GM23338 (cell line): ENCODE results near the gene RPS21. TPM values are rescaled to one million over a fixed set of nuclear protein-coding genes. Genes with fewer than 3 reads are reported as not detected.
A peak's percentile ranks its signal among the peaks of the same experiment; 100 is the strongest.

Source experiments
- ATAC-seq: fragments of 200-7000 bp; cut with Tn5 transposase; 3 replicates; pipeline ENCODE4 v1.9.1; 2020
- DNase-seq: peaks from one replicate; pipeline ENCODE4 v3.0.0-alpha.2; 2015; ENCODE audit warnings: low spot score
- H2AFZ ChIP-seq: fragments of 200-600 bp; sonication (generic); 2 replicates; pipeline ENCODE4 v1.8.0; 2016; ENCODE audit warnings: antibody characterized with exemption, mild to moderate bottlenecking, moderate library complexity
- H3F3A ChIP-seq: fragments of 200-600 bp; sonication (generic); replicated peaks from 2 replicates; pipeline ENCODE4 v1.8.0; 2017; ENCODE audit warnings: antibody characterized with exemption, mixed run types, low read depth
- H3K27ac ChIP-seq: fragments of 200-600 bp; sonication (generic); 2 replicates; pipeline ENCODE4 v1.6.1; 2016; ENCODE audit warnings: low read depth
- H3K27me3 ChIP-seq: fragments of 200-600 bp; sonication (generic); 2 replicates; pipeline ENCODE4 v1.8.0; 2016; ENCODE audit warnings: mild to moderate bottlenecking, mixed run types, moderate library complexity; ENCODE audit not compliant: insufficient read depth
- H3K36me3 ChIP-seq: fragments of 200-600 bp; sonication (generic); 2 replicates; pipeline ENCODE4 v1.8.0; 2016; ENCODE audit warnings: mild to moderate bottlenecking; ENCODE audit not compliant: insufficient read depth
- H3K4me1 ChIP-seq: fragments of 200-600 bp; sonication (generic); 2 replicates; pipeline ENCODE4 v1.8.0; 2016; ENCODE audit warnings: mild to moderate bottlenecking, moderate library complexity; ENCODE audit not compliant: insufficient read depth
- H3K4me2 ChIP-seq: fragments of 200-600 bp; sonication (generic); 2 replicates; pipeline ENCODE4 v1.7.1; 2017; ENCODE audit warnings: mixed run types
- H3K4me3 ChIP-seq: fragments of 200-600 bp; sonication (generic); 2 replicates; pipeline ENCODE4 v1.6.1; 2016; ENCODE audit warnings: mixed run types
- H3K79me2 ChIP-seq: fragments of 200-600 bp; sonication (generic); replicated peaks from 2 replicates; pipeline ENCODE4 v1.8.0; 2017; ENCODE audit warnings: mild to moderate bottlenecking; ENCODE audit not compliant: insufficient read depth
- H3K9me2 ChIP-seq: fragments of 200-600 bp; sonication (generic); 2 replicates; pipeline ENCODE4 v1.8.0; 2017; ENCODE audit not compliant: insufficient read depth
- H4K20me1 ChIP-seq: fragments of 200-600 bp; sonication (generic); replicated peaks from 2 replicates; pipeline ENCODE4 v1.8.0; 2017; ENCODE audit warnings: mild to moderate bottlenecking; ENCODE audit not compliant: insufficient read depth
- H3K27ac Mint-ChIP-seq: 2 replicates; pipeline ENCODE4 v1.8.0; 2020; ENCODE audit warnings: inconsistent platforms, mild to moderate bottlenecking, moderate library complexity, mixed read lengths
- H3K27me3 Mint-ChIP-seq: 3 replicates; pipeline ENCODE4 v1.8.0; 2022; ENCODE audit warnings: low read depth, mild to moderate bottlenecking, moderate library complexity, mixed read lengths, inconsistent platforms; ENCODE audit not compliant: insufficient read depth, poor library complexity
- H3K36me3 Mint-ChIP-seq: 3 replicates; pipeline ENCODE4 v1.8.0; 2021; ENCODE audit warnings: low read depth, mild to moderate bottlenecking, inconsistent platforms, moderate library complexity, mixed read lengths
- H3K4me1 Mint-ChIP-seq: 3 replicates; pipeline ENCODE4 v1.8.0; 2020; ENCODE audit warnings: mild to moderate bottlenecking, inconsistent platforms, mixed read lengths
- H3K4me3 Mint-ChIP-seq: 3 replicates; pipeline ENCODE4 v1.8.0; 2021; ENCODE audit warnings: moderate library complexity, mild to moderate bottlenecking, inconsistent platforms, mixed read lengths
- H3K9me3 Mint-ChIP-seq: 3 replicates; pipeline ENCODE4 v1.8.0; 2020; ENCODE audit warnings: moderate library complexity, mild to moderate bottlenecking, inconsistent platforms, mixed read lengths
- CREB1 ChIP-seq: fragments of 250-450 bp; sonication (Bioruptor Pico); IDR thresholded peaks from 2 replicates; pipeline ENCODE4 v1.5.0; 2020; ENCODE audit warnings: low read depth, mild to moderate bottlenecking, moderate library complexity
- EZH2 ChIP-seq: fragments of 200-600 bp; sonication (generic); IDR thresholded peaks from one replicate; pipeline ENCODE4 v1.8.0; 2017; ENCODE audit warnings: antibody characterized with exemption, mild to moderate bottlenecking, low read depth; ENCODE audit not compliant: unreplicated experiment
- EZH2phosphoT487 ChIP-seq: fragments of 200-600 bp; sonication (generic); IDR thresholded peaks from one replicate; pipeline ENCODE4 v1.8.1; 2018; ENCODE audit warnings: antibody characterized with exemption; ENCODE audit not compliant: unreplicated experiment
- JUNB ChIP-seq: IDR thresholded peaks from one replicate; pipeline ENCODE4 v1.6.1; 2016; ENCODE audit warnings: antibody characterized with exemption; ENCODE audit not compliant: unreplicated experiment
- NANOG ChIP-seq: IDR thresholded peaks from 2 replicates; pipeline ENCODE4 v1.6.1; 2016; ENCODE audit warnings: antibody characterized with exemption, borderline replicate concordance
- POLR2AphosphoS5 ChIP-seq: IDR thresholded peaks from 2 replicates; pipeline ENCODE4 v1.6.1; 2016; ENCODE audit warnings: antibody characterized with exemption, low read depth
- ZNF114 ChIP-seq: fragments of 250-450 bp; sonication (Bioruptor Pico); IDR thresholded peaks from 2 replicates; pipeline ENCODE4 v1.5.0; 2020; ENCODE audit warnings: mild to moderate bottlenecking, moderate library complexity
- ZNF331 ChIP-seq: fragments of 250-450 bp; sonication (Bioruptor Pico); IDR thresholded peaks from 2 replicates; pipeline ENCODE4 v1.5.0; 2020; ENCODE audit warnings: low read depth, mild to moderate bottlenecking, moderate library complexity
- polyA plus RNA-seq: library from polyadenylated mRNA; unstranded; fragments of >200 nt; fragmentation: Nextera tagmentation; extraction: Ambion mirVana; gene quantifications from 2 replicates; pipeline ENCODE4 v1.2.1, GENCODE V29; 2016
- total RNA-seq: library from RNA; depleted of rRNA; stranded (reverse); fragments of >200 nt; shearing (Covaris generic); gene quantifications from 2 replicates; pipeline ENCODE4 v1.2.3, GENCODE V29; 2014
- TF ChIP-seq, protein P1 (sequence below): IDR thresholded peaks from one replicate; pipeline ENCODE4 v1.6.1; 2018; ENCODE audit warnings: antibody characterized with exemption; ENCODE audit not compliant: unreplicated experiment
- TF ChIP-seq, protein P2 (sequence below): IDR thresholded peaks from 2 replicates; pipeline ENCODE4 v1.6.1; 2016; ENCODE audit warnings: antibody characterized with exemption
- TF ChIP-seq, protein P3 (sequence below), 2 experiments: fragments of 200-600 bp in 1 of 2; sonication (generic) in 1 of 2; conservative IDR thresholded peaks; 2 replicates each; pipeline versions ENCODE4 v1.5.1 to v1.6.1; 2016 to 2017; ENCODE audit warnings: antibody characterized with exemption in 2 of 2, low read depth in 2 of 2, mild to moderate bottlenecking in 2 of 2, moderate library complexity in 1 of 2

RPS21 gene
- total and polyA plus RNA-seq, 2 experiments from 2014 or later: 759 to 2,298 TPM

DNA sequence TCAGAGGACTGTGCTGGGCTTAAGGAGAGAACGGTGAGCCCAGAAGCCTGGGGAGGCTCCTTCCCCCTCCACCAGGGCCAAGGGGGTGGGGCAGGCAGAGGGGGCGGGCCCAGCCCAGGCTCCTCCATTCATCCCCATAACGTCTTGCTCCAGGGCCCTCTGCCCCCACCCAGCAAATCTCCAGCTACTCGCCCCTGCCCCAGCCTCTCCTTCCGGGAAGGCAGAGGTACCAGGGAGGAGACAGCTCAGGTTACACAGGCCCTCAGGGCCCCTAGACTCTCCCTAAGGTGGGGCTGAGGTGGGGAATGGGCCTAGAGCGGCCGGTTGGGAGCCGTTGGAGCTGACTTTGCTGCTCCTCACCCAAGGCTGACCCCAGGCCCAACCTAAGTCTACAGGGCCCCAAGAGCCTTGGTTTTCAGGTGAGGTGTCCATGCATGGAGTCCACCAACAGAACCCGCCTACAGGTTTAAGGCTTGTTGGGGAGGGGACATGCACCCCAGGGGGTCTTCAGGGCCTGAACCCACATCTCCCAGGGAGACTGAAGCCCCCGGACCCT is 21.0 kb upstream of the RPS21 start (continued):
- TF ChIP-seq, protein P1, sequence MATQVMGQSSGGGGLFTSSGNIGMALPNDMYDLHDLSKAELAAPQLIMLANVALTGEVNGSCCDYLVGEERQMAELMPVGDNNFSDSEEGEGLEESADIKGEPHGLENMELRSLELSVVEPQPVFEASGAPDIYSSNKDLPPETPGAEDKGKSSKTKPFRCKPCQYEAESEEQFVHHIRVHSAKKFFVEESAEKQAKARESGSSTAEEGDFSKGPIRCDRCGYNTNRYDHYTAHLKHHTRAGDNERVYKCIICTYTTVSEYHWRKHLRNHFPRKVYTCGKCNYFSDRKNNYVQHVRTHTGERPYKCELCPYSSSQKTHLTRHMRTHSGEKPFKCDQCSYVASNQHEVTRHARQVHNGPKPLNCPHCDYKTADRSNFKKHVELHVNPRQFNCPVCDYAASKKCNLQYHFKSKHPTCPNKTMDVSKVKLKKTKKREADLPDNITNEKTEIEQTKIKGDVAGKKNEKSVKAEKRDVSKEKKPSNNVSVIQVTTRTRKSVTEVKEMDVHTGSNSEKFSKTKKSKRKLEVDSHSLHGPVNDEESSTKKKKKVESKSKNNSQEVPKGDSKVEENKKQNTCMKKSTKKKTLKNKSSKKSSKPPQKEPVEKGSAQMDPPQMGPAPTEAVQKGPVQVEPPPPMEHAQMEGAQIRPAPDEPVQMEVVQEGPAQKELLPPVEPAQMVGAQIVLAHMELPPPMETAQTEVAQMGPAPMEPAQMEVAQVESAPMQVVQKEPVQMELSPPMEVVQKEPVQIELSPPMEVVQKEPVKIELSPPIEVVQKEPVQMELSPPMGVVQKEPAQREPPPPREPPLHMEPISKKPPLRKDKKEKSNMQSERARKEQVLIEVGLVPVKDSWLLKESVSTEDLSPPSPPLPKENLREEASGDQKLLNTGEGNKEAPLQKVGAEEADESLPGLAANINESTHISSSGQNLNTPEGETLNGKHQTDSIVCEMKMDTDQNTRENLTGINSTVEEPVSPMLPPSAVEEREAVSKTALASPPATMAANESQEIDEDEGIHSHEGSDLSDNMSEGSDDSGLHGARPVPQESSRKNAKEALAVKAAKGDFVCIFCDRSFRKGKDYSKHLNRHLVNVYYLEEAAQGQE: no peak
- TF ChIP-seq ZNF114 (CRISPR knock-in tag) (no peak), NANOG (no peak), JUNB (no peak), ZNF331 (no peak)
- TF ChIP-seq, protein P2, sequence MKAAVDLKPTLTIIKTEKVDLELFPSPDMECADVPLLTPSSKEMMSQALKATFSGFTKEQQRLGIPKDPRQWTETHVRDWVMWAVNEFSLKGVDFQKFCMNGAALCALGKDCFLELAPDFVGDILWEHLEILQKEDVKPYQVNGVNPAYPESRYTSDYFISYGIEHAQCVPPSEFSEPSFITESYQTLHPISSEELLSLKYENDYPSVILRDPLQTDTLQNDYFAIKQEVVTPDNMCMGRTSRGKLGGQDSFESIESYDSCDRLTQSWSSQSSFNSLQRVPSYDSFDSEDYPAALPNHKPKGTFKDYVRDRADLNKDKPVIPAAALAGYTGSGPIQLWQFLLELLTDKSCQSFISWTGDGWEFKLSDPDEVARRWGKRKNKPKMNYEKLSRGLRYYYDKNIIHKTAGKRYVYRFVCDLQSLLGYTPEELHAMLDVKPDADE: no peak

DNA sequence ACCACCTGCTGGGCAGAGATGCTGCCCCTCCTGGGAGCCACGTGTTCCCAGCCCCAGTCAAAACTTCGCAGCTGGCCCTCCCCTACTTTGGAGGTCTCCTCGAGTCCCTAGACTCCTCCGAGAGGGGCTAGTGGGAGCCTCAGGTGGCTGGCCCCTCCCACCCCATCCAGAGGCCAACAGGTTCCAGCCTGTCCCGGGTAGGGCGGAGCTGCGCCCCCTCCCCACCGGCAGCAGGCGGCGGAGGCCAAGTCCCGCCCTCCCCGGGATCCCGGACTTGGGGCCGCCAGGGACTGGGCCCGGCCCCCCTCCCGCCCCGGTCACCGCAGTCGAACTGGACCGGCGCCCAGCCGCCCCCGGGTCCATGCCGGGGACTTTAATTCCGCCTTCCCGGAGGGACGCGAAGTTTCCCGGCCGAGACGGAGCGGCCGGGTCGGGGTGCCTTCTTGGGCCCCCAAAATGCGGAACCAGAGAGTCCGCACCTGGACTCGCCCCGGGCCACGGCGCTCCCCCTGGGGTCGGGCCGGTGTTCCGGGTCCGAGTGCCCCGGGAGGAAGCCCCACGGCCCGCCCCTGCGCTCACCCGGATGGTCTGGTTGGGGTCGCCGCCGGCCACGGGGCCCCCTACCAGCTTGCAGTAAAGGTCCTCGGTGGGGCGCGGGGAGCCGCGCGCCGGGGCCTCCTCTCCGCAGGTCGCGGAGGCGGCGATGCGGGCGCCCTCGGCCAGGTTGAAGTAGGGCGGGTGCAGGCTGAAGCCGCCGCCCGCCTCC is 20.4 kb upstream of the RPS21 start:
- Histone ChIP-seq H3K27ac (peak overlapping the region; percentile 99), H2AFZ (no peak overlapping the region), H3K27me3 (no peaks in the 10 kb centered on the region)

DNA sequence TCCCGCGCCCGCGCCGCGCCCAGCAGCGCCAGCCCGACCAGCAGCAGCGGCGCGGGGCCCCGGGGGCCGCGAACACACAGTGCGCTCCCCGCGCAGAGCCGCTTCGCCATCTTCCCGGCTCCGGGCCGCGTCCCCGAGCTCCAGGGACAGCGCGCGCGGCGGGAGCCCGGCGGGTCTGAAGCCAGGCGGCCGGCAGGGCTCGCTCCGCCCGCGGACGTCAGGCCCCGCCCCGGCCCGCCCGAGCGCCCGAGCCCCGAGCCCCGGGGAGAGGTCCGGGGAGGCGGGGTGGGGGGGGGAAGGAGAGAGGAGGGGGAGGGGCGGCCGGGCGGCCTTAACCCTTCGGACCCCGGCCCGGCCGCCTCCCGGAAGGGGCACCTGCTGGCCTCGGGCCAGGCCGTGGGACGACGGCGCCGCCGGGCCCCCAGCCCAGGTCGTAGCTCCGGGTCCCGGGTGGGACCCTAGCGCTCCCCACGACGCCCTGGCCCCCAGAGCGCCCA is 19.7 kb upstream of the RPS21 start, which contains the start of gene LAMA5:
Gene LAMA5 (minus strand): TSS at position 177 of the 497 bp plus-strand sequence. CDS start 67 bp downstream, at position 110.
- H3K27ac Mint-ChIP-seq: no peak within 1 kb of the TSS
- Histone ChIP-seq H3K27ac (peak within 1 kb of the TSS; percentile 99), H3K4me3 (peak within 1 kb of the TSS; percentile 88), H4K20me1 (peaks cover 6% of the 10 kb centered on the region), H3K9me2 (no peaks in the 10 kb centered on the region), H3K27me3 (no peaks in the 10 kb centered on the region), H2AFZ (no peak within 1 kb of the TSS), H3K36me3 (no peaks in the 10 kb centered on the region), H3K79me2 (peaks cover 44% of the 10 kb centered on the region), H3K4me2 (peak within 1 kb of the TSS; percentile 97), H3F3A (peaks cover 31% of the 10 kb centered on the region), H3K4me1 (peaks cover 57% of the 10 kb centered on the region)
- ATAC-seq (peak; percentile 5), DNase-seq (peak; percentile 79)
- no peaks in the 10 kb centered on the region; the same call in 2 of the 3 replicates for H3K36me3 Mint-ChIP-seq
- H3K9me3 Mint-ChIP-seq: no peaks in the 10 kb centered on the region
- peaks cover 41% of the 10 kb centered on the region for H3K4me1 Mint-ChIP-seq
- peaks cover 23% of the 10 kb centered on the region for H3K27me3 Mint-ChIP-seq
- peak within 1 kb of the TSS; percentile 70 for H3K4me3 Mint-ChIP-seq
- TF ChIP-seq POLR2AphosphoS5: peak; percentile 67
- TF ChIP-seq JUNB: no peak
- no peak for TF ChIP-seq ZNF114 (CRISPR knock-in tag)
- TF ChIP-seq CREB1 (CRISPR knock-in tag): no peak
- TF ChIP-seq EZH2phosphoT487: no peak
- TF ChIP-seq, protein P1: no peak
- TF ChIP-seq, protein P3, sequence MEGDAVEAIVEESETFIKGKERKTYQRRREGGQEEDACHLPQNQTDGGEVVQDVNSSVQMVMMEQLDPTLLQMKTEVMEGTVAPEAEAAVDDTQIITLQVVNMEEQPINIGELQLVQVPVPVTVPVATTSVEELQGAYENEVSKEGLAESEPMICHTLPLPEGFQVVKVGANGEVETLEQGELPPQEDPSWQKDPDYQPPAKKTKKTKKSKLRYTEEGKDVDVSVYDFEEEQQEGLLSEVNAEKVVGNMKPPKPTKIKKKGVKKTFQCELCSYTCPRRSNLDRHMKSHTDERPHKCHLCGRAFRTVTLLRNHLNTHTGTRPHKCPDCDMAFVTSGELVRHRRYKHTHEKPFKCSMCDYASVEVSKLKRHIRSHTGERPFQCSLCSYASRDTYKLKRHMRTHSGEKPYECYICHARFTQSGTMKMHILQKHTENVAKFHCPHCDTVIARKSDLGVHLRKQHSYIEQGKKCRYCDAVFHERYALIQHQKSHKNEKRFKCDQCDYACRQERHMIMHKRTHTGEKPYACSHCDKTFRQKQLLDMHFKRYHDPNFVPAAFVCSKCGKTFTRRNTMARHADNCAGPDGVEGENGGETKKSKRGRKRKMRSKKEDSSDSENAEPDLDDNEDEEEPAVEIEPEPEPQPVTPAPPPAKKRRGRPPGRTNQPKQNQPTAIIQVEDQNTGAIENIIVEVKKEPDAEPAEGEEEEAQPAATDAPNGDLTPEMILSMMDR (conservative IDR thresholded peaks at IDR 0.05; ENCODE audit: low read depth in 2 of 2): no peak

More for the DNA sequence above, 20.4 kb upstream of the RPS21 start:
- ATAC-seq (peak; percentile 28), DNase-seq (peak; percentile 91)
- Histone ChIP-seq H3K4me3 (peak overlapping the region; percentile 88), H3F3A (peaks cover 33% of the 10 kb centered on the region), H3K9me2 (no peaks in the 10 kb centered on the region), H3K79me2 (peaks cover 49% of the 10 kb centered on the region), H3K4me1 (peaks cover 62% of the 10 kb centered on the region), H3K36me3 (no peaks in the 10 kb centered on the region), H4K20me1 (peaks cover 6% of the 10 kb centered on the region), H3K4me2 (peak overlapping the region; percentile 97)
- TF ChIP-seq EZH2 (no peak), POLR2AphosphoS5 (peak; percentile 35; the same call in 1 of the 2 replicates)
- no peak overlapping the region for H3K27ac Mint-ChIP-seq
- peak overlapping the region; percentile 67 for H3K4me3 Mint-ChIP-seq
- H3K36me3 Mint-ChIP-seq: peaks cover 3% of the 10 kb centered on the region; the same call in 2 of the 3 replicates
- H3K4me1 Mint-ChIP-seq: peaks cover 48% of the 10 kb centered on the region
- H3K27me3 Mint-ChIP-seq: peaks cover 26% of the 10 kb centered on the region
- H3K9me3 Mint-ChIP-seq: no peaks in the 10 kb centered on the region
